IPS DF 6.9 (cell line): ENCODE measurements around the gene NGEF.

ENCODE experiments used
- DNase-seq: peaks from one replicate; pipeline ENCODE4 v3.0.0-alpha.2; 2013; ENCODE audit warnings: low read depth, low spot score
- H3K27ac ChIP-seq: one replicate; pipeline ENCODE4 v1.5.1; 2013; ENCODE audit warnings: low read length, control low read depth
- H3K27me3 ChIP-seq: 2 replicates; pipeline ENCODE4 v1.6.1; 2013; ENCODE audit warnings: mild to moderate bottlenecking, low read length; ENCODE audit not compliant: control insufficient read depth, insufficient read depth
- H3K36me3 ChIP-seq: 2 replicates; pipeline ENCODE4 v1.6.1; 2013; ENCODE audit warnings: low read length; ENCODE audit not compliant: control insufficient read depth, insufficient read depth
- H3K4me1 ChIP-seq: 2 replicates; pipeline ENCODE4 v1.6.1; 2013; ENCODE audit warnings: low read length; ENCODE audit not compliant: control insufficient read depth, insufficient read depth
- H3K4me3 ChIP-seq: 2 replicates; pipeline ENCODE4 v1.5.1; 2013; ENCODE audit warnings: mild to moderate bottlenecking, low read length
- H3K9me3 ChIP-seq: 2 replicates; pipeline ENCODE4 v1.6.1; 2013; ENCODE audit warnings: low read length, inconsistent platforms; ENCODE audit not compliant: control insufficient read depth, insufficient read depth
- WGBS: extraction: QIAGEN DNeasy Blood & Tissue Kit; methylation state at CpG from one replicate; pipeline ENCODE4 v1.1.7; 2013; ENCODE audit warnings: mixed read lengths, missing lambda C conversion rate; ENCODE audit not compliant: insufficient read length, insufficient coverage; 5-methylcytosine and 5-hydroxymethylcytosine counted together

Gene NGEF

DNA sequence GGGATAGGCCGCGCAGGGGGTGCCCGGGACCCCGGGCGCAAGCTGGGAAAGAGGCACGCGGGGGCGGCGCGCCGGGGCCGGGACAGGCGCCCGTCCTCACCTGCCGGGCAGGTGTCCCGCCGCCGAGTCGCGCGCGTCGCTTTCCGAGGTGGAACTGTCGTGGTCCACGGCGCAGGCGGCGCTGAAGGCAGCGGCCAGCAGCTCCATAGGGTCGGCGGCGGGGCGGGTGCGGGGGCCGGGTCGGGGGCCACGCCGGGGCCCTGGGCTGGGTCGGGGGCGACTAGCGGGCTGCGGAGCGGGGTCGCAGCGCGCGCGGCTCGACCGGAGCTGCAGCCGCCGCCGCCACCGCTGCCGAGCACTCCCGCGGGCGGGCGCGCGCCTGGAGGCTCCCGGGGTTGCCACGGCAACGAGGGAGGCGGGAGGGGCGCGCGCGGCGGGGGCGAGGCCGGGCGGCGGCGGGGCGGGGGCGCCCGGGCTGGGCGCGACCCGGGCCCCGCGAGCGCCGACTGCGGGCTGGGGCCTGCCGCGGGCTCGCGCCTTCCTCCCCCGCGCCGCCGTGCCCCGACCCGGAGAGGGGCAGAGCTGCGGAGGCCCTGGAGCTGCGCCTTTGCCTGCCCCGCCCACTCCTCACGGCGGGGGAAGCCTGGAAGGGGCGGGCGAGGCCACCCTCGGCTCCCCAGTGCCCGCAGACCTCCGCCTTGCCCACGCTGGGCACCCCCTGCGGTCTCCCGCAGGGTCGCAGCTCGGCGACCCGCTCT is 85.1 kb downstream of the NGEF start:
- peaks cover 35% of the 10 kb centered on the region for H3K27me3 ChIP-seq
- no CpG with 5 or more reads among the region's 114 CpGs for WGBS
- no peaks in the 10 kb centered on the region; the same call in 1 of the 2 replicates for H3K4me1 ChIP-seq
- H3K4me3 ChIP-seq, result peak overlapping the region; percentile 38; the same call in 1 of the 2 replicates
- H3K36me3 ChIP-seq, result no peaks in the 10 kb centered on the region
- no peak overlapping the region for H3K27ac ChIP-seq
- DNase-seq, result no peak
- no peaks in the 10 kb centered on the region for H3K9me3 ChIP-seq

DNA sequence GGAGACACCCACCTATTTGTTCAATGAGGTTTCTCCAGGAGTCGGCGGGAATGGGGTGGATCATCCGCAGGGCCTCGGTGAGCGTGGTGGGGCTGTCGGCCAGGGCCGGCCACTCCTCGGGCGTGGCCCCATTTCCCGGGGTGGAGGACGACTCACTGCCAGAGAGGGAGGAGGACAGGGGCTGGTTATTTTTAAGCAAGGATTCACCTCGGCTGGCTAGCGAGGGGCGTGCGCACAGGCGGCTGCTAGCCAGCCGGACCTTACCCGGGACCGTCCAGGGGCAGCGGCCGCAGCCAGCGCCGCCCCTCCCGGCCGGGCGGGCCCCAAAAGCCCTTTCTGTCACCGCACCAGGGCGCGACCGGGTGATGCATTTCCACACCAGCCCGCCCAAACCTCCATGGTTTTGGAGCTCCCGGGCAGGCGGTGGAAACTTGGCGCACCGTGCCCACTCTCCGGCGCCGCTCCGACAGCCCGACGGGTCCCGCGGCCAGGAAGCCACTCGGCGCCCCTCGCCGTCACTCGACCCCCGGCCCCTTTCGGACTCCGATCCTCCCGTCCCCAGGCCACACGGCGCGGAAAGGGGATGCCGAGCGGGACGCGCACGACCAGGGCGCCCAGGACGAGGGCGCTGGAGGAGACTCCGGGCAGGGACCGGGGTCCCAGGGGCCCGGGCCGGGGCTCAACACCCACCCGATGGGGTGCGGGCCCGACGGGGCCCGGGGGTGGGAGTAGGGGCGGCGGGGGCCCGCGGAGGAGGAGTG is 85.8 kb downstream of the NGEF start:
- no CpG with 5 or more reads among the region's 76 CpGs for WGBS
- Histone ChIP-seq H3K4me1 (no peaks in the 10 kb centered on the region; the same call in 1 of the 2 replicates), H3K36me3 (no peaks in the 10 kb centered on the region), H3K4me3 (peak overlapping the region; percentile 38), H3K27me3 (peaks cover 35% of the 10 kb centered on the region), H3K9me3 (no peaks in the 10 kb centered on the region), H3K27ac (no peak overlapping the region)
- DNase-seq, result no peak

DNA sequence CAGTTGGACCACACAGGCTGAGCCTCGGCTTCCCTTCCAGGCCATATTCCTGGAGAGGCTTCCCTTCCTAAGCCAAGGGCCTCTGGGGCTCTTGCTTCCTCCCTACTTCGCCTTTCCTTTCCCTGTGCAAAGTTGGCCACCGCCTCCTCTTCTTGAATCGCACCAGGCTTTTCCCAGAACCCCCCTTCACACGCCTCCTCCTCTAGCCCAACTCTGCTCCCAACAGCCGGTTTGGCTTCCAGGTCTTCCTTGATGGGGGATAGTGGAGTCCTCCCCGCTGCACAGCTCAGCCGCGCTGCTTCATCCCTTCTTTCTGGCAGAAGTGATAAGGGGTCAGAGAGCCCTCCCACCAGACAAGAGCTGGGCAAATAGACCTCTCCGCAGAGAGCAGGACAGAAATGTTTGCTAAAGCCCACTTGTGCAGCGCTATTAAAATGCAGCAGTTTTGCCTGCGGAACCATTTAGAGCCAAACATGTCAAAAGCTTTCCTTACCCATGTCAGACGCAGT is 86.6 kb downstream of the NGEF start:
- Histone ChIP-seq H3K4me3 (no peak overlapping the region), H3K36me3 (no peaks in the 10 kb centered on the region), H3K27ac (no peak overlapping the region), H3K4me1 (no peaks in the 10 kb centered on the region; the same call in 1 of the 2 replicates), H3K9me3 (no peaks in the 10 kb centered on the region), H3K27me3 (peaks cover 34% of the 10 kb centered on the region)
- no CpG with 5 or more reads among the region's 13 CpGs for WGBS
- DNase-seq, result no peak

DNA sequence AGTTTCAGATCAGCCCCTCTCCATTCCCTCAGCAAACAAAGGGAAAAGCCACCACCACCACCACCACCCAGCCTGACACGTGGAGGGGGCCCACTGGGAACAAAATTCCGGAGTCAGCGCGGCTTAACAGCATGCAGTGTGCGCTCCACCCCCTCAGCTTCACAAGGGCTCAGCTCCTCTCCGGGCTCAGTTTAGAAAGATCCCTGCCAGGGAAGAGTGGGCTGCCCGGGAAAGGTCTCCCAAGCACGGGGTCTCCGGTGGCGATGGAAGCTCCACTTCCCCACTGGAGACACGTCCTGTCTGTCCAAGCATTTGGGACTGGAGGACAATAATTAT is 87.3 kb downstream of the NGEF start:
- DNase-seq, result no peak
- peaks cover 33% of the 10 kb centered on the region for H3K27me3 ChIP-seq
- no peaks in the 10 kb centered on the region for H3K36me3 ChIP-seq
- H3K4me3 ChIP-seq, result no peak overlapping the region
- H3K27ac ChIP-seq, result no peak overlapping the region
- no peaks in the 10 kb centered on the region; the same call in 1 of the 2 replicates for H3K4me1 ChIP-seq
- WGBS, result no CpG with 5 or more reads among the region's 11 CpGs
- H3K9me3 ChIP-seq, result no peaks in the 10 kb centered on the region

DNA sequence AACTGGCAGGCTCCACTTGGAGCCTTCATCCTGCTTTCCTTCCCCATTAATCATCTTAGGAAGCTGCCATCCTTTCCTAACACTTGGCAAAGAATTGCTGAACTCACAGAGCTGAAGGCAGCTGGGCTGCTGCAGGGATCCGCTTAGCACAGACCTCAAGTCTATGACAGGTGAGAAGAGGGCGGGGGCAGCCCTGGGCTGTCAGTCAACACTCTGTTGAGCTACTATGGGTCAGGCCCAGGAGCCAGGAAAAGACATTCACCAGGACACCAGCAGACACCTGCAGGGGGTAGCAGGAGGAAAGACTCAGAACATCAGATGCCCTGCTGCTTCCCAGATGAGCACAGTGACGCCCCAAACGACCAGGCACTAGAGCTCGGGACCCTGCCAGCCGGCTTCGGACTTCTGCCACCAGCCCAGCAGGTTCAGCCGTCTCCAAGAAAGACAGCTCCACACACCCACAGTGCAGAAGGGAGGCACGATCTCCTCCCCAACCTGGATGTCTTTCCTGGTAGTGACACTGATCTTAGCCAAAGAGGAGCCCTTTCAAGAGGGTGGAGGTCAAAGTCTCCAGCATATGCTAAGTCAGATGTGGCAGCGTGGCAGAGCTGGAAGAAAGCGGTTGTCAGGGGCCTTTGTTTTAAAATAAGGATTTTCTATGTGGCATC is 87.8 kb downstream of the NGEF start:
- Histone ChIP-seq H3K36me3 (no peaks in the 10 kb centered on the region), H3K4me3 (no peak overlapping the region), H3K9me3 (no peaks in the 10 kb centered on the region), H3K4me1 (no peaks in the 10 kb centered on the region; the same call in 1 of the 2 replicates), H3K27me3 (peaks cover 33% of the 10 kb centered on the region), H3K27ac (no peak overlapping the region)
- no CpG with 5 or more reads among the region's 11 CpGs for WGBS
- no peak for DNase-seq

DNA sequence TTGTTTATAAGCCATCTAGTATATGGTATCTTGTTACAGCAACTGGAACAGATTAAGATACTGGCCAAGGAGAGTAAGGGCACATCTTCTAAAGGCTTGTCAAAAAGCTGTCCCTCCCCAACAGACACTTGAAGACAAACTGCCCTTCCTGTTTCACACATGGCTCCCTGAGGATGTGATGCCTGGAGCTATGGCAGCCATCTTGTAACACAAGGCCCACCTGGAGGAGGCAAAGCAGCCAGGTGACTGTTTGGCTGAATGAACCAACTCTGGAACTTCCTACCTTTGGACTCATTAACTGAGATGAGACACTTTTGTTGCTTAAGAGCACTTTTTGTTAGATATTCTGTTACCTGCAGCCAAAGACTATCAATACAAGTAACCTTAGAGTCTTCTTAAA is 88.6 kb downstream of the NGEF start:
- no peak overlapping the region for H3K4me3 ChIP-seq
- peaks cover 30% of the 10 kb centered on the region for H3K27me3 ChIP-seq
- H3K36me3 ChIP-seq, result no peaks in the 10 kb centered on the region
- no peaks in the 10 kb centered on the region; the same call in 1 of the 2 replicates for H3K4me1 ChIP-seq
- H3K9me3 ChIP-seq, result no peaks in the 10 kb centered on the region
- no peak overlapping the region for H3K27ac ChIP-seq
- DNase-seq, result no peak

DNA sequence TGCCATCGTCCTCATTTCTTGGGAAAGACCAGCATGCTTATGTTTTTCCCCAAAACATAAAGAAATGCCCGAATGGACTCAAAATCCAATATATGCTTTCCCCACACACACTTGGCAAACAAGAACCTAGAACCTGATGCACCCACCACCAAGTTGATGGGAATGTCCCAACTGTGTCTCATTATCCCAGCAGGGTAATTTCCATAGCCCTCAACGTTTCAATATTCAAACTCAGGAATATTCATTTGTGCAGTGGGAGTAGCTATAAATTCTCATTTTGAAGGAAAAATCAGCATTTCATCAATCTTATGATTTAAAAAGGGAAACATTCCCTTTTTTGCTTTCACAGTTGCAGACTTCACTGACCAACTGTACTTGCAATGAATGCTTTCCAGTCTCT is 92.3 kb downstream of the NGEF start:
- no CpG with 5 or more reads among the region's 3 CpGs for WGBS

DNA sequence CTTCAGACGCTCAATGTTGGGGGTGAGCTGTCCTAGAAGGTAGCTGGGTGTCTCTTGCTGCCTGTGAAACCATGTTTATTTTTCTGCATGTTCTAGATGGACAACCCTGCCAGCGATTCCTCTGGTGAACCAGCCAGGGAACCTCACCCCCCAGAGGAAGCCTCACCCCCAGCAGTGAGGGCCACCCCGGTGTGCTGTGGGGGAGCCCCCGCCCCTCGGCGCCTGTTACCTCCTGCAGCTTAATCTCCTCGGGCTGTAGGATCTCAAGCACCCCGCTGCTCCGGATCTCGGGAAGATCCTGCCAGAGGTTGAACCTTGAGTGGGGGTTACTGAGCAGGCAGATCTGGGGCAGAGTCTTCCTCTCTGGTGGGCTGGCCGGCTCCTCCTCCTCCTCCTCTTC is 93.0 kb downstream of the NGEF start:
- H3K36me3 ChIP-seq, result no peaks in the 10 kb centered on the region
- no peak overlapping the region for H3K27ac ChIP-seq
- no peaks in the 10 kb centered on the region for H3K9me3 ChIP-seq
- DNase-seq, result no peak
- WGBS, result no CpG with 5 or more reads among the region's 11 CpGs
- no peak overlapping the region for H3K4me3 ChIP-seq
- no peaks in the 10 kb centered on the region for H3K4me1 ChIP-seq
- peaks cover under 1% of the 10 kb centered on the region; the same call in 1 of the 2 replicates for H3K27me3 ChIP-seq

More for the DNA sequence above, 92.3 kb downstream of the NGEF start:
- H3K27ac ChIP-seq, result no peak overlapping the region
- DNase-seq, result no peak
- no peaks in the 10 kb centered on the region for H3K36me3 ChIP-seq
- H3K9me3 ChIP-seq, result no peaks in the 10 kb centered on the region
- no peaks in the 10 kb centered on the region for H3K4me1 ChIP-seq
- peaks cover 6% of the 10 kb centered on the region; the same call in 1 of the 2 replicates for H3K27me3 ChIP-seq
- H3K4me3 ChIP-seq, result no peak overlapping the region

DNA sequence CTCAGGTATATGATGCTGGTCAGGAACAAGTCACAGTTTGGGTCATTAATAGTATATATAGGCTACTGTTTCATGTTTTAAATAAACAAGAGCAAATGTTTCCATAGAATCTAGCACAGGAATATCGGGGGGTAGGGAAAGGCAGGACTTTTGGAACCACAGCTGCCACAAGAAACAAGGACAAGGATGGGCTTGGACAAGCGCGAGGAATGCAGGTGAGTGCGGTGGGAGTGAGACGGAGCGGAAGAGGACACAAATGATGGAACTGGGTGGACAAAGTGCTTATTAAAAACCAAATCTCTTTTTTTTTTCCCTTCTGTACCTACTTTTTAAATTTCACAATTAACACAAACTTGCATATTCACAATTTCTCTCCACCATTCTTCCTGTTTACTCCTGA is 93.9 kb downstream of the NGEF start:
- no CpG with 5 or more reads among the region's 6 CpGs for WGBS
- no peaks in the 10 kb centered on the region for H3K27me3 ChIP-seq
- no peak for DNase-seq

DNA sequence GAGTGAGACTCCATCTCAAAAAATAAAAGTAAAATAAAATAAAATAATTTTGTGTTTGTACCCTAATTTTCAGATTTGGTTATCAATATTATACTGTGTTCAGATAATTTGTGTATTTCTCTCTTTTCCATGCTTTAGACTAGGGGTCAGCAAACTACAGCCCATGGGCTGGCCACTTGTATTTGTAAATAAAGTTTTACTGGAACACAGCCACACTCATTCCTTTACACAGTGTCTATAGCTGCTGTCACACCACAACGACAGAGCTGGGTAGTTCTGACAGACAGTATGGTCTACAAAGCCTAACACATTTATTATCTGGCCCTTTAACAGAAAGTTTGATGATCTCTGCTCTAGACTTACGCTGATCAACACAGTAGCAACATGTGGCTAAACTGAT is 99.2 kb downstream of the NGEF start:
- no peak overlapping the region for H3K4me3 ChIP-seq
- DNase-seq, result no peak
- H3K27ac ChIP-seq, result no peak overlapping the region
- H3K36me3 ChIP-seq, result no peaks in the 10 kb centered on the region
- no peaks in the 10 kb centered on the region for H3K4me1 ChIP-seq
- no CpG with 5 or more reads among the region's 2 CpGs for WGBS
- peaks cover 2% of the 10 kb centered on the region; the same call in 1 of the 2 replicates for H3K9me3 ChIP-seq
- no peaks in the 10 kb centered on the region for H3K27me3 ChIP-seq

More for the DNA sequence above, 93.9 kb downstream of the NGEF start:
- no peak overlapping the region for H3K27ac ChIP-seq
- no peaks in the 10 kb centered on the region for H3K4me1 ChIP-seq
- no peaks in the 10 kb centered on the region for H3K9me3 ChIP-seq
- H3K36me3 ChIP-seq, result no peaks in the 10 kb centered on the region
- no peak overlapping the region for H3K4me3 ChIP-seq
